Astrocyte (in vitro differentiated cells and primary cell): Measurements from ENCODE around the gene LANCL2. TPM values are rescaled to one million over a fixed set of nuclear protein-coding genes. Genes with fewer than 3 reads are reported as not detected.

Experiments used
- DNase-seq: peaks from one replicate; pipeline ENCODE4 v3.0.0-alpha.2; 2010; ENCODE audit warnings: low read depth
- FAIRE-seq: peaks from 2 replicates; lab custom pipeline; 2011; peaks lifted over from hg19 to GRCh38; lab: Jason Lieb, UNC
- H2AFZ ChIP-seq: 2 replicates; pipeline ENCODE4 v1.6.0; 2012; ENCODE audit warnings: low read depth, low read length, inconsistent platforms
- H3K27ac ChIP-seq: 2 replicates; pipeline ENCODE4 v1.5.1; 2011; ENCODE audit warnings: low read depth, low read length, inconsistent platforms
- H3K27me3 ChIP-seq: 2 replicates; pipeline ENCODE4 v1.6.0; 2011; ENCODE audit warnings: low read length, inconsistent platforms; ENCODE audit not compliant: insufficient read depth
- H3K36me3 ChIP-seq: 2 replicates; pipeline ENCODE4 v1.5.1; 2011; ENCODE audit warnings: low read length, inconsistent platforms; ENCODE audit not compliant: insufficient read depth
- H3K4me1 ChIP-seq: 2 replicates; pipeline ENCODE4 v1.5.1; 2011; ENCODE audit warnings: low read length, inconsistent platforms; ENCODE audit not compliant: insufficient read depth
- H3K4me2 ChIP-seq: 2 replicates; pipeline ENCODE4 v1.6.0; 2012; ENCODE audit warnings: low read length, inconsistent platforms
- H3K4me3 ChIP-seq: 2 replicates; pipeline ENCODE4 v1.5.1; 2011; ENCODE audit warnings: low read depth, mild to moderate bottlenecking, low read length, inconsistent platforms; ENCODE audit not compliant: insufficient read depth
- H3K79me2 ChIP-seq: 2 replicates; pipeline ENCODE4 v1.6.0; 2012; ENCODE audit warnings: mild to moderate bottlenecking, low read length, inconsistent platforms; ENCODE audit not compliant: insufficient read depth
- H3K9ac ChIP-seq: 2 replicates; pipeline ENCODE4 v1.6.0; 2012; ENCODE audit warnings: mild to moderate bottlenecking, low read length, inconsistent platforms
- H3K9me3 ChIP-seq: 2 replicates; pipeline ENCODE4 v1.5.1; 2012; ENCODE audit warnings: low read depth, mild to moderate bottlenecking, low read length, inconsistent platforms; ENCODE audit not compliant: insufficient read depth
- H4K20me1 ChIP-seq: 2 replicates; pipeline ENCODE4 v1.6.0; 2012; ENCODE audit warnings: low read length, inconsistent platforms; ENCODE audit not compliant: insufficient read depth
- H3K27ac Mint-ChIP-seq: one replicate; pipeline ENCODE4 v1.8.0; 2021; ENCODE audit warnings: mild to moderate bottlenecking, mixed read lengths; ENCODE audit not compliant: unreplicated experiment
- H3K27me3 Mint-ChIP-seq: one replicate; pipeline ENCODE4 v1.8.0; 2021; ENCODE audit warnings: low read depth, mixed read lengths; ENCODE audit not compliant: unreplicated experiment
- H3K36me3 Mint-ChIP-seq: one replicate; pipeline ENCODE4 v1.8.0; 2021; ENCODE audit warnings: low read depth, mixed read lengths; ENCODE audit not compliant: unreplicated experiment
- H3K4me1 Mint-ChIP-seq: one replicate; pipeline ENCODE4 v1.8.0; 2021; ENCODE audit warnings: low read depth, mixed read lengths; ENCODE audit not compliant: unreplicated experiment
- H3K4me3 Mint-ChIP-seq: one replicate; pipeline ENCODE4 v1.8.0; 2021; ENCODE audit warnings: mild to moderate bottlenecking, moderate library complexity, mixed read lengths; ENCODE audit not compliant: unreplicated experiment
- H3K9me3 Mint-ChIP-seq: one replicate; pipeline ENCODE4 v1.8.0; 2021; ENCODE audit warnings: mild to moderate bottlenecking, mixed read lengths; ENCODE audit not compliant: unreplicated experiment
- CTCF ChIP-seq: IDR thresholded peaks from 2 replicates; pipeline ENCODE4 v1.5.1; 2011; ENCODE audit warnings: low read depth, mild to moderate bottlenecking, inconsistent platforms, low read length, moderate library complexity; ENCODE audit not compliant: insufficient read depth
- EZH2 ChIP-seq: IDR thresholded peaks from 2 replicates; pipeline ENCODE4 v1.6.1; 2012; ENCODE audit warnings: mild to moderate bottlenecking, low read length, inconsistent platforms; ENCODE audit not compliant: insufficient read depth
- total RNA-seq: library from RNA; stranded (reverse); gene quantifications from 2 replicates; pipeline ENCODE4 v1.2.1, GENCODE V29; 2021

The LANCL2 gene
- total RNA-seq, 1 donor from 2014 or later, result 35.9 TPM

DNA sequence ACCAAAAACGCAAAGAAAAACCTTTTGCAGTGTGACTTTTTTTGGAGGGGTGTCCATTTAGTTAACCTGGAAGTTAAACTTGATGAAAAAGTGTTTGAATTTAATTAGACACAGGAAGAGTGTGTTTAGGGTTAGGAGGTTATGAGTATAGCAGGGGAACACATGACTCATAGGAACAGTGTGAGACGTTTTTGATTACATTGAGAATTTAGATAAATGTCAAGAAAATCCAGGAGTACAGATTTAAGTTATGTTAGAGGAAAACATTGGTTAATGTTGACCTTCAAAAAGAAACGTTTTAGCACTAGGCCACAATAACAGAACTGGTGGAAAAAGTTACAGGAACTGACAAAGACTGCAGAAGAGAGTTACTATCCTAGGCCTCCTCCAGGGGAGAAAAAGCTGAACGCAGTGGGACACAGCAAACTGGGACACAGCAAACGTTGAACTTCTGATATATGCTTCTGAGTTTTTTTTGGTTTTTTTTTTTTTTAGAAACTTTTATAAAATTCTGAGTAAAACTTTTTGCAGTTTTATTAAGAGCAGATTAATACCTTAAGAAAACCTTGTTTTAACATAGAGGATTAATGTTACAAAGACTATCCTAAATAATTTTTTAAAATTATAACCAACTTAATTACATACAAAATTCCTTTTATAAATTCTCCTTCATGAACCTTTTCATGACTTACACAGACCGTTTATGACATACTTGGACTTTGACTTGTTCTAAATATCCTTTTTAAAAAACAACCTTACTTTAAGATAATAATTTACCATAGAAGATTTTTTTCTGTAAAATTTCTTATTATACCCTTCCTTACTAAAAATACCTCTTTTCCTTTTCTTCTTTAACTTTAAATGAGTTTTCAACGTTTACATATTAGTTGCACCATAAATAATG is 22.2 kb downstream of the LANCL2 start:
- DNase-seq, result no peak
- H4K20me1 ChIP-seq, result peaks cover 6% of the 10 kb centered on the region
- no peaks in the 10 kb centered on the region for H3K4me1 ChIP-seq
- Mint-ChIP-seq H3K4me3 (no peak overlapping the region), H3K4me1 (peaks cover 2% of the 10 kb centered on the region), H3K27ac (no peak overlapping the region), H3K9me3 (peaks cover 48% of the 10 kb centered on the region), H3K27me3 (no peaks in the 10 kb centered on the region), H3K36me3 (peaks cover 41% of the 10 kb centered on the region)
- H3K36me3 ChIP-seq, result peaks cover 3% of the 10 kb centered on the region
- no peak overlapping the region for H3K4me3 ChIP-seq
- TF ChIP-seq CTCF (no peak), EZH2 (no peak)
- H2AFZ ChIP-seq, result no peak overlapping the region
- H3K9ac ChIP-seq, result no peak overlapping the region
- H3K9me3 ChIP-seq, result peaks cover 11% of the 10 kb centered on the region
- H3K27ac ChIP-seq, result no peak overlapping the region
- FAIRE-seq, result no peak
- H3K4me2 ChIP-seq, result no peak overlapping the region
- no peaks in the 10 kb centered on the region for H3K79me2 ChIP-seq
- H3K27me3 ChIP-seq, result no peaks in the 10 kb centered on the region

DNA sequence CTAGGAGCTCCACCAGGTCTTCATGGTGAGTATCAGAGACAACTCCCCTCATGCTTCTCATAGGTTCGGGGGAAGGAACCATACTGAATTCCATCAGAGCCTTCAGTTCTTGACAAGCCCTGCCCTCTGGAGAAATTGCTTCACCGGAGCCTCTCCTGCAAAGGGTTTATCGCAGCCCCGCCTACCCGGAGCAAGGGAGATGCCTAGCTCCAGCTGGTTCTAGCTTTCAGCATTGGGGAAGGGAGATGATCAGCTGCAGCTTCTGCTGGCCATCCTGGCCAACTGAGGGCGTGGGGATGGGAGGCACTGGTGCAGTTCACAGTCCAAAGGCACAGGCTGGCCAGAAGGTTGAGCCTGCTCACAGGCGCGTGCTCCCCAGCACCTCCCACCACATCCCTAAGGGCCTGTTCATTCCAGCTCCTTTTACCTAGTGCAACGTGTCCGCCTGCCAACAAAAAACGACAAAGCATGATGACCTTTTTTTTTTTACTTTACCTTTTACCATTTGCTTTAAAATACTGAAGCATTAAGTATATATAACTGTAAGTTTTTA is 31.2 kb downstream of the LANCL2 start:
- no peaks in the 10 kb centered on the region for H3K9me3 ChIP-seq
- no peak overlapping the region for H3K4me2 ChIP-seq
- DNase-seq (no peak), FAIRE-seq (no peak)
- no peaks in the 10 kb centered on the region for H3K27me3 ChIP-seq
- H3K4me1 ChIP-seq, result peaks cover 2% of the 10 kb centered on the region
- Mint-ChIP-seq H3K27me3 (no peaks in the 10 kb centered on the region), H3K27ac (no peak overlapping the region), H3K36me3 (peaks cover 6% of the 10 kb centered on the region), H3K4me1 (no peaks in the 10 kb centered on the region), H3K9me3 (peaks cover 2% of the 10 kb centered on the region), H3K4me3 (no peak overlapping the region)
- no peak overlapping the region for H3K9ac ChIP-seq
- no peak overlapping the region for H2AFZ ChIP-seq
- TF ChIP-seq CTCF (no peak), EZH2 (no peak)
- H3K27ac ChIP-seq, result no peak overlapping the region
- no peaks in the 10 kb centered on the region for H3K79me2 ChIP-seq
- no peaks in the 10 kb centered on the region for H4K20me1 ChIP-seq
- no peak overlapping the region for H3K4me3 ChIP-seq
- peaks cover 7% of the 10 kb centered on the region for H3K36me3 ChIP-seq
